Upper lobe of left lung (tissue), 4 donors: ENCODE data around the gene FAM227B.

Source experiments
- CTCF ChIP-seq, 6 experiments: fragments of 450-650 bp in 4 of 6; fragments of 200-600 bp in 2 of 6; sonication (generic) in 2 of 6; IDR thresholded peaks; one replicate each; pipeline ENCODE4 v1.5.1; 2016 to 2019; ENCODE audit warnings: antibody characterized with exemption in 6 of 6
- POLR2A ChIP-seq, 4 donors: fragments of 450-650 bp; IDR thresholded peaks; one replicate each; pipeline ENCODE4 v1.5.1; 2016 to 2017; ENCODE audit warnings: antibody characterized with exemption in 4 of 4, mild to moderate bottlenecking in 2 of 4
- POLR2AphosphoS5 ChIP-seq, 2 donors: sonication (generic); formaldehyde crosslinking; IDR thresholded peaks; one replicate each; pipeline ENCODE4 v1.5.1; 2017; ENCODE audit warnings: antibody characterized with exemption in 2 of 2

GRCh38 chr15:49330166-49330565 lies 290.5 kb downstream of the FAM227B start:
- TF ChIP-seq CTCF (IDR thresholded peaks at IDR 0.05) (no peak), POLR2A (IDR thresholded peaks at IDR 0.05) (no peak), POLR2AphosphoS5 (IDR thresholded peaks at IDR 0.05) (no peak)
